Activated CD8-positive, alpha-beta memory T cell treated with anti-CD3 and anti-CD28 coated beads for 24 hours (primary cell): ENCODE data around the gene ZNF10.

ENCODE experiments used
- DNase-seq: peaks from one replicate; pipeline ENCODE4 v3.0.0-alpha.2; 2020

Gene ZNF10

GRCh38 chr12:133130038-133130807, at the start of gene ZNF10, which contains the start of gene ZNF891:
Gene ZNF10 (plus strand): TSS chr12:133130627. CDS start chr12:133144493, 13,866 bp downstream.
Gene ZNF891 (minus strand): TSS chr12:133130274. CDS start chr12:133121918, 8,356 bp downstream.
- DNase-seq: peak; percentile 99

GRCh38 chr12:133081159-133081780, 49.2 kb upstream of the ZNF10 start:
- DNase-seq: no peak

DNA sequence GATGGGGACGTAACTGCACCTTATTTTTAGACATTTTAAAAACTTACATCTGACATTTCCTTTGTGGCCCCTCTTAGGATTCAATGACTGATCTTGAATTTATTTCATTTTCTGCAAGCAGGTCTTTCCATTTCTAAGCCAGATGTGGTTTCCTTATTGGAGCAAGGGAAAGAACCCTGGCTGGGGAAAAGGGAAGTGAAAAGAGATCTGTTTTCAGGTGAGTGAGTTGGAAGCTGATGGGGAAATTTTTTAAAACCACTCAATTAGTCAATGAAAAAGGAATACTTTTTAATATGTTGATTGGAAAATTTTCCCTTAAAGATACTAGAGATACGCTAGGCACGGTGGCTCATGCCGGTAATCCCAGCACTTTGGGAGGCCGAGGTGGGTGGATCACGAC, 47.1 kb upstream of the ZNF10 start:
- no peak for DNase-seq

- no peak for DNase-seq
These were observed 24.8 kb upstream of the ZNF10 start for GRCh38 chr12:133105620-133106019.

DNA sequence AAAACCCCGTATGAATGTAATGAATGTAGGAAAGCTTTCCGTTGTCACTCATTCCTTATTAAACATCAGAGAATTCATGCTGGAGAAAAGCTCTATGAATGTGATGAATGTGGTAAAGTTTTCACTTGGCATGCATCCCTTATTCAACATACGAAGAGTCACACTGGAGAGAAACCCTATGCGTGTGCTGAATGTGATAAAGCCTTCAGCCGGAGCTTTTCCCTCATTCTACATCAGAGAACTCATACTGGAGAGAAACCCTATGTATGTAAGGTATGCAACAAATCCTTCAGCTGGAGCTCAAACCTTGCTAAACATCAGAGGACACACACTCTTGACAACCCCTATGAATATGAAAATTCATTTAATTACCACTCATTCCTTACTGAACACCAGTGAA, 24.2 kb upstream of the ZNF10 start:
- no peak for DNase-seq

DNA sequence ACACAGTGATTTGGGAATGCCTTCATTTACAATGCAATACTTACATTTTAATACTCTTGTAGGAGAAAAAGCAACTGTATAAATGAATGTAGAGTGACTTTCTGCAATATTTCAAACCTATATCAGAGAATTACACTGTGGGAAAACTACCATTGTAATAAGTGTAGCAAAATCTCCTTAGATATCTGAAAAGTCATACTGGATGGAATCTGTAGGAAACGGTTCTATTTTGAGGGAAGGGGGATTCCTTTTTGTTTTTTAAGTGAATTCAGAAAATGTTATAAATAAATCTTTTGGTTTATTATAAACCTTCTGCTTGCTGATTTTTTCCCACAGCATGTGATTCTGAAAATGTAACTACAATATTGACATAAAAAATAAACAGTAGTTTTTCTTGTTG, 23.3 kb upstream of the ZNF10 start:
- DNase-seq: no peak

- no peak for DNase-seq
These were observed 22.3 kb upstream of the ZNF10 start for GRCh38 chr12:133108150-133108549.

DNA sequence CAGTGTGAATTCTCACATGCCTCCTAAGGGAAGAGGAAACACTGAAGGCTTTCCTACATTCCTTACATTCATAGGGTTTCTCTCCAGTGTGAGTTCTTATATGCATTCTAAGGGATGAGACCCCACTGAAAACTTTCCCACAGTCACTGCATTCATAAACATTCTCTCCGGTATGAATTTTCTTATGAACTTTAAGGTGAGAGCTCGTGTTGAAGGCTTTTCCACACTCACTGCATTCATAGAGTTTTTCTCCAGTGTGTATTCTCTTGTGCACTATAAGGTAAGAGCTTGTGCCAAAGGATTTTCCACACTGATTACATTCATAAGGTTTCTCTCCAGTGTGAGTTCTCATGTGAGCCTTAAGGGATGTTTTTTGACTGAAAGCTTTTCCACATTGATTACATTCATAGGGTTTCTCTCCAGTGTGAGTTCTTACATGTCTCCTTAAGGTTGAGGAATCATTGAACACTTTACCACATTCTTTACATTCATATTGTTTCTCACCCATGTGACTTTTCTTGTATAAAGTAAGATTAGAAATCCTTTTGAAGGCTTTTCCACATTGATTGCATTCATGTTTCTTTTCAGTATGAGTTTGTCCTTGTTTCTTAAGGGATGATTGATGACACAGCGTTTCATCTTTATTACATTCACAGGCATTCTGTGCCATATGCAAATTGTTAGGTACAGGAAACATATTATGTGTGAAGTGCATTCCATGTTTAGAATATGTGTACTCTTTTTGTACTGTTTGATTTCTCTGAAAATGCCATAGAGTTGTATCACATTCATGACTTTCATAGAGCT, 9.8 kb upstream of the ZNF10 start:
- DNase-seq: no peak

- DNase-seq: no peak
These were observed 5.8 kb upstream of the ZNF10 start for GRCh38 chr12:133124674-133125073.

DNA sequence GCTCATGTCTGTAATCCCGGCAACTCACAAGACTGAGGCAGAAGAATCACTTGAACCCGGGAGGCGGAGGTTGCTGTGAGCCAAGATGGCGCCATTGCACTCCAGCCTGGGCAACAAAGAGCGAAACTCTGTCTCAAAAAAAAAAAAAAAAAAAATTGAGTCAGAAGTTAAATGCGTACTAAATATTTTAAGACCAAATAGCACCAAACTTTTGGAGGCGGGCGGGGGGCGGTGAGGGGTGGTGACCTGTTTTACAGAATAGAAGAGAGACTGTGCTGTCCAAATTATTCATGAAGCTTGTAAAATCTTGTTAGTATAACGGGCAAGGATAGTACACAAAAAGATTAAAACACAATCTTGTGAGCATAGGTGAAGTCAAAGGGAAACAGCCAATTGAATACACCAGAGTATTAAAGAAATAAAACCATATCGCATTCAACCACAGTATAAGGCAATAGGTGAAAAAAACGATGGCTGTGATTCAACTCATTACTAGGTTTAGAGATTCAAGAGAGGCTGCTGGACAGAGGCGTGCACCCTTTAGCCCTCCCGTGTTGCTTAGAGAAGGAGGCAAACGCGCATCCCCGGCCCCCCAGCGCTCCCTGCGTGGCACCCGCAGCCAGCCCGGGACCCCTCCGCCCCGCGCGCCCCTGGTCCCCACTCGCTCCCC, 924 bp upstream of the ZNF10 start:
- DNase-seq: no peak

DNA sequence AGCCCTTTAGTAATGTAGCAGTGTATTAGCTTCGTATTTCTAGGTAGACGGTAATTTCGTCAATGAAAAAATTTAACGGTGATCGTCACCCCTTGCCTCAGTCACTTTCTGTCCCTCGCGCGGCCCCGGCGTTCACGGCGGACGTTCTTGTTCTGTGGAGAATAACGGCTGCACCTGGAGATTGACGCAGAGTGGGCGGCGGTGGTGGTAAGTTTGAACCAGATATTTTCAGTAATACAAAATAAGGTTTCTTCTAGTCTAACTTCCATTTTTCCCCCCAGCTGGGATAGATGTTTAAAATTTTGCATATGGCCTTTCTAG, 341 bp downstream of the ZNF10 start:
- no peak for DNase-seq

DNA sequence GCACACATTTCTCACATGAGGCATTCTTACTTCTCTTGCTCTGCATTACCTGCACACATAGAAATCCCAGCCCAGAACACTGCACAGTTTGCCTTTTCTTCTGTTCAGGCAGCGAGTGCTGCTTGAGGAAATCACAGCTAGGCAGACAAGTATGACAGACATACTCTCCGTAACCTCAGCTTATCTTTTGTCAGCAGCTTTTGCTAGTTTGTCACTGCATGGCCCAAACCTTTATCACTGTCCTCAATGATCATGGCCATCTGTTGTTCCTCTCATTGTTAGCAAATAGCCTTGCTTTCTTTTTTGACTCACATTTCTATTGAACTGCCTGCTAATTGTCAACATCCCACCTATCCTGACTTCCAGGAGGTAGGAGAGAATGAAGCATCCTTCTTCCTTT, 5.3 kb downstream of the ZNF10 start:
- DNase-seq: no peak

- no peak for DNase-seq
These were observed 15.6 kb downstream of the ZNF10 start for GRCh38 chr12:133145981-133146380.

DNA sequence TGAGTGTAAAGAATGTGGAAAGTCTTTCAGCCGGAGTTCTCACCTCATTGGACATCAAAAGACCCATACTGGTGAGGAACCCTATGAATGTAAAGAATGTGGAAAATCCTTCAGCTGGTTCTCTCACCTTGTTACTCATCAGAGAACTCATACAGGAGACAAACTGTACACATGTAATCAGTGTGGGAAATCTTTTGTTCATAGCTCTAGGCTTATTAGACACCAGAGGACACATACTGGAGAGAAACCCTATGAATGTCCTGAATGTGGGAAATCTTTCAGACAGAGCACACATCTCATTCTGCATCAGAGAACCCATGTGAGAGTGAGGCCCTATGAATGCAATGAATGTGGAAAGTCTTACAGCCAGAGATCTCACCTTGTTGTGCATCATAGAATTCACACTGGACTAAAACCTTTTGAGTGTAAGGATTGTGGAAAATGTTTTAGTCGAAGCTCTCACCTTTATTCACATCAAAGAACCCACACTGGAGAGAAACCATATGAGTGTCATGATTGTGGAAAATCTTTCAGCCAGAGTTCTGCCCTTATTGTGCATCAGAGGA, 25.8 kb downstream of the ZNF10 start:
- no peak for DNase-seq

GRCh38 chr12:133165776-133166175, 35.3 kb downstream of the ZNF10 start:
- DNase-seq: no peak

GRCh38 chr12:133172491-133172890, 42.1 kb downstream of the ZNF10 start:
- DNase-seq: no peak

- no peak for DNase-seq
These were observed 44.5 kb downstream of the ZNF10 start for GRCh38 chr12:133174901-133175300.

- DNase-seq: no peak
These were observed 50.2 kb downstream of the ZNF10 start for GRCh38 chr12:133180669-133181068.

DNA sequence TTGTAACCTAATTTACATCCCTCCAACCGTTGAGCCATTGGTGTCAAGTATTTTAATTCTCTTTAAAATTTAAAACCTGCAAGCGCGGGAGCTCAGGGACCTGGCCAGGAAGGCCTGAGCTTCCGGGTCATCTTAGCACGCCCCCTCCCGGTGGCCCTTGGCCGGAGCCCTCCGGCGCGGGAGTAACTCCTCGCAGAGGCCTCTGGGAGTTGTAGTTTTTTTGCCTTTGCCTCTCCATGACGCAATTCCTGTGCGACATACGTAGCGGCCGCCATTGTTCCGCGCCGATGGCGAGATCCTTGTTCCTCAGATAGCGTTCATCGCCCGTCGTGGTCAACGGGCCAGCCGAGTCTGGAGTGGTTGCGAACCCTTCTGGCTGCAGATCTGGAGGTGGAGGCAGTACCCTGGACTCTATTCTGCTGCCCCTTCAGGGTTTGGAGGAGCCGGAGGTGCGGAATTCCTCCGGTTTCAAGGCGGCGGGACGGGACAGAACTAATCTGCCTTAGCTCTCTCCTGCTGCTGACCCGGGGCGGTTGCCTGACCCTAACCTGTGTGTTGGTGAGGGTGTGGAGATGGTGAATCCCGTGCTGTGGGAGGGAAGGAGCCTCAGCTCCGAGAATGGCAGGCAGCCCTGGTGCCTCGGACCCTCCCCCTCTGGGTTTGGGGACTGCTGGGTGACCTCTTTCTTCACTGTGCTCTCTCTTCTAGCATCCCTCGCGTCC, 51.0 kb downstream of the ZNF10 start, which contains the start of gene ZNF268:
ZNF268 (plus strand) TSS at position 258 of the 722 bp plus-strand sequence. CDS start 503 bp downstream, outside the sequence.
- DNase-seq: peak; percentile 96

DNA sequence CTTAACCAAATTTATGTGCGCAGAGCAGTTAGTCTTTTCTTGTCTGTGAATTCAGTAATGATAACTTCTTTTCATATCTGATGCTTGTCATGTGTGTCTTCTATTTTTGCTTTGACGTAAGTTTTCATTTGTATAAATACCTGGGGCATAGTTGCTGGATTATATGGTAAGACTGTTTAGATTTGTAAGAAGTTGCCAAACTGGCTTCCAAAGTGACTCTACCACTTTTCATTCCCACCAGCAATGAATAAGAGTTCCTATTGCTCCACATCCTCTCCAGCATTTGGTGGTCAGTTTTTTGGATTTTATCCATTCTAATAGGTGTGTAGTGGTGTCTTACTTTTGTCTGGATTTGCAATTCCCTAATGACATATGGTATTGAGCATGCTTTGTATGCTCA, 59.7 kb downstream of the ZNF10 start:
- DNase-seq: no peak

GRCh38 chr12:133192847-133193246, 62.4 kb downstream of the ZNF10 start:
- no peak for DNase-seq

DNA sequence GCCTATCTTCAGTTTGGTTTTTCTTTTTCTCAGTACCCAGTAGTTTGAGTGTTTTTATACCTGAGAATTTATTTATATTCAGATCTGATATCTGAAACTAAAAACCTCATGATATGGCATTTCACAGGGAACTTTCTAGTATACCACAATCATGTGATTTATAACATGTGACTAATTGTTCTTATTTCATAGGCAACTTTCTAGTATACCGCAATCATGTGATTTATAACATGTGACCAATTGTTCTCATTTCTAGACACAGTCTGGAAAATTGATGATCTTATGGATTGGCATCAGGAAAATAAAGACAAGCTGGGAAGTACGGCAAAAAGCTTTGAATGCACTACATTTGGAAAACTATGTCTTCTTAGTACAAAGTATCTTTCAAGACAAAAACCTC, 71.5 kb downstream of the ZNF10 start:
- DNase-seq: no peak
